GM12865 (cell line): ENCODE data around the gene TOX3.

ENCODE experiments used
- DNase-seq: peaks from one replicate; pipeline ENCODE4 v3.0.0; 2010; ENCODE audit warnings: low read depth
- H3K4me3 ChIP-seq: 2 replicates; pipeline ENCODE4 v1.5.1; 2011; ENCODE audit warnings: mild to moderate bottlenecking, low read depth, low read length, control low read depth
- TF ChIP-seq, protein P1 (sequence below): IDR thresholded peaks from 2 replicates; pipeline ENCODE4 v1.5.1; 2011; ENCODE audit warnings: low read length, control low read depth, low read depth, inconsistent platforms; ENCODE audit not compliant: insufficient read depth; ENCODE audit errors: missing control alignments

Gene TOX3

DNA sequence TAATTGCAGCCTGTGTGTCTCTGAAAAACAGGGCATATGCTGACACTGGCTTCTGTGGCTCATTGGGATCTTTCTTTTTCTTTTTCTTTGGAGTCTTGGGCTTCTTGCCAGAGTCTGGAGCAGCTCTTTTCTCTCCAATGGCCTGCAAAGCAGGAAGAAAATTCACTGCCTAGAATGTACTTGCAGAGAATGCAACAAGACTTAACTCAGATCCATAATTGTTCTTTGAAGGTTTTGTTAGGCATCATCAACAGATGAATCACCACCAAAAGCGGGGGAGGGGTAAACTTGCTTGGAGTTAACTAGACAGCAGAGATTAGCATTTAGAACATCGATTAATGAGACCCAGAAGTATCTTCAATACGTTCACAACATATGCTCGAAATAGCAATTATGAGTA is 100.9 kb downstream of the TOX3 start:
- TF ChIP-seq, protein P1, sequence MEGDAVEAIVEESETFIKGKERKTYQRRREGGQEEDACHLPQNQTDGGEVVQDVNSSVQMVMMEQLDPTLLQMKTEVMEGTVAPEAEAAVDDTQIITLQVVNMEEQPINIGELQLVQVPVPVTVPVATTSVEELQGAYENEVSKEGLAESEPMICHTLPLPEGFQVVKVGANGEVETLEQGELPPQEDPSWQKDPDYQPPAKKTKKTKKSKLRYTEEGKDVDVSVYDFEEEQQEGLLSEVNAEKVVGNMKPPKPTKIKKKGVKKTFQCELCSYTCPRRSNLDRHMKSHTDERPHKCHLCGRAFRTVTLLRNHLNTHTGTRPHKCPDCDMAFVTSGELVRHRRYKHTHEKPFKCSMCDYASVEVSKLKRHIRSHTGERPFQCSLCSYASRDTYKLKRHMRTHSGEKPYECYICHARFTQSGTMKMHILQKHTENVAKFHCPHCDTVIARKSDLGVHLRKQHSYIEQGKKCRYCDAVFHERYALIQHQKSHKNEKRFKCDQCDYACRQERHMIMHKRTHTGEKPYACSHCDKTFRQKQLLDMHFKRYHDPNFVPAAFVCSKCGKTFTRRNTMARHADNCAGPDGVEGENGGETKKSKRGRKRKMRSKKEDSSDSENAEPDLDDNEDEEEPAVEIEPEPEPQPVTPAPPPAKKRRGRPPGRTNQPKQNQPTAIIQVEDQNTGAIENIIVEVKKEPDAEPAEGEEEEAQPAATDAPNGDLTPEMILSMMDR: no peak
- H3K4me3 ChIP-seq: no peak overlapping the region
- DNase-seq: no peak

DNA sequence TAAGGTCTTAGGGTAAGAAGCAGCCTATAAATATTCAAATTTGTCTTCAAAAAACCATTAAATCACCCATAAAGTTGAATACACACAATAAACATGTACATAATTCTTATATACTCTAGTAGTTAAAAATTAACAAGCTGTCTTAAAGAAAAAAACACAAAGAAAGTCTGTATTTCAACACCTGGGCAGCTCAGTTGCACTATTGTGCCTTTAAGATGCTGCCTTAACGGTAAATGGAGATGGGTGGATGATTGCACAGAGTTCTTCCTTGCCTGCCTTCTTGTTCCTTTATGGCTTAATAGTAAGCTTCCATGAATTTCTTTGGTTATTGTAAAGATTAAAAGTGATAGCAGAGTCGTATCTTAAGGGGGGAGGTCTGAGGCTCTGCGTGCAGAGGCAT is 105.1 kb downstream of the TOX3 start:
- DNase-seq: no peak
- H3K4me3 ChIP-seq: no peak overlapping the region
- TF ChIP-seq, protein P1: no peak

DNA sequence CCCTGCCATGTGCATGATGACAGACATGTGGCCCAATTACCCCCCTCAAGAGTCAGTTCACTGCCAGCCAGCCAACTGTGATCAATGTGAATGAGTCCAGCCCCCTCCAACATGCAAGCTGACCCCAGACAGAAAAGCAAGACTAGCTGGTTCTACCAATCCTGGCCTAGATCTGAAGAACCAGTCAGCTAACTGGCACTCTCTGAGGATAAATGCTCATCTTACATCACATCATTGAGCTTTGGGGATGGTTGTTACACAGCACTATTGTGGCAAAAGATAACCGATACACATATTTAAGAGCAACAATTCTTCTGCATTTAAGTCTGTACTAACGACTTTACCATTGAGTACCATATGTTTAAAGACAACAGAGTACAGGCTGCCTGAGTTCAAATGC is 106.7 kb downstream of the TOX3 start:
- TF ChIP-seq, protein P1: no peak
- no peak for DNase-seq
- H3K4me3 ChIP-seq: no peak overlapping the region

DNA sequence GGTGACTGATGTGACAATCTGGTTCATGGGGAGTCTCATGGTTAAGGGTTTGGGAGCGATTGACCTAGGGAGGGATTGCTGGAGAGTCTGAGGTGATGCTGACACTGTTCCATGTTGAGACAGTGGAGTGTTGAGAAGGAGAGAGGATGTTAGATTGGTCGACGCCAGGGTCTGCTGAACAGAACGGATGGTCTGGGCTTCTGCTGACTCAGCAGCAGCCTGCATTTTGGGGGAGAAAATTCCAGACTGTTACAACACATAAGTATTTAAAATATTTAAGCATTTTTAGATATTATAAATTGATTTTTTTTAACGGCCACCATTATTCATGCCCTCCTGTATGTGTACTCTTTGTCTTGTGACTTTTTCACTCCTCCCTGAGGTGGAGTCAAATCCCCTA is 107.2 kb downstream of the TOX3 start:
- TF ChIP-seq, protein P1: no peak
- H3K4me3 ChIP-seq: no peak overlapping the region
- DNase-seq: no peak

DNA sequence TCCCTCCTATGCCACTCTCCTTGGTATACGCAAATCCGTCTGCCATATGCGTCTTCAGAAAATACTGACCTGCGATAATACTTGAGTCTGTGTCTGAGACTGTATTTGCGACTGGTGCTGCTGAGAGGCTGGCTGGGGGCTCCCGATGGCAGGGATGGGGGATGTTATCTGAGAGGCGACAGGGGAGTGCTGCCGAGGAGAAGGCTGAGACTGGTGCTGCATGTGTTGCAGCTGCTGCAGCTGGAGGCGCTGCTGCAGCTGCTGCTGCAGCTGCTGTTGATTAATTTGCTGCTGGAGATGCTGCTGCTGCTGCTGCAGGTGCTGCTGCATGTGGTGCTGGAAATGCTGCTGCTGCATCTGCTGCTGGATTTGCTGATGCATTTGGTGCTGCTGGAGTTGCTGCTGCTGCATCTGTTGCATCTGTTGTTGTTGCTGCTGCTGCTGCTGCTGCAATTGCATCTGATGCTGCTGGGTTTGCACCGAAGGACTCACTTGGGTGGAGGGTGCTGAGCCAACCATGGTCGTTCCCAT is 107.7 kb downstream of the TOX3 start:
- TF ChIP-seq, protein P1: no peak
- DNase-seq: no peak
- no peak overlapping the region for H3K4me3 ChIP-seq

DNA sequence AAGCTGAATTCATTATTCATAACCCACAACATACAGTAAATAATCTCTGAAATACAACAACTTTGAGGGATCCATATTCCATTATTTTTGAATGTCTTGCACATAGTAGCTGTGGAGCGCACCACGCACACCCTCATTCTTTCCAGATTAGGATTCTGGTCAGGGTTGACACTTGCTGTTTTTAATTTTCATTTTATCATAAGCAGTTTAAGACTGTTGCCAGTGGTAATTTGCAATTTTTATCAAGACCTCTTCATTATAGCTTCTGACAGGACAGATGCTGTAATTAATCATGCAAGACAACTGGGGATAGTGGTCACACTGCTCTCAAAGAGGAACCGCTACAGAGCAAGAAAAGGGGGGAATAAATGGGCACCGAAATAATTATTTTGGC is 109.7 kb downstream of the TOX3 start:
- H3K4me3 ChIP-seq: no peak overlapping the region
- no peak for DNase-seq
- TF ChIP-seq, protein P1: no peak
